ENCODE data around the gene CNNM4. TPM values are rescaled to one million over a fixed set of nuclear protein-coding genes. Genes with fewer than 3 reads are reported as not detected.
A peak's percentile ranks its signal among the peaks of the same experiment; 100 is the strongest.

Gene CNNM4
- total and polyA plus RNA-seq, 2 of the 4 experiments (the other 2 are of a cell fraction): 2.0 to 4.1 TPM

GRCh38 chr2:96838345-96839292, 77.9 kb downstream of the CNNM4 start:
- Histone ChIP-seq H2AFZ (replicated peaks; ENCODE audit: low read length, poor library complexity) (no peak overlapping the region), H4K8ac (ENCODE audit: low read depth in 2 of 2, low read length in 2 of 2) (no peak overlapping the region), H3K9me3 (ENCODE audit: control insufficient read depth, insufficient read depth, low read length) (no peaks in the 10 kb centered on the region), H3K9ac (ENCODE audit: low read depth, low read length) (no peak overlapping the region), H4K20me1 (ENCODE audit: insufficient read depth, low read length) (no peaks in the 10 kb centered on the region; the same call in 1 of the 2 replicates), H2BK5ac (ENCODE audit: low read depth, low read length, poor library complexity, severe bottlenecking) (no peak overlapping the region), H3K79me1 (ENCODE audit: low read depth in 1 of 2, low read length in 2 of 2) (no peaks in the 10 kb centered on the region), H3K9me1 (ENCODE audit: insufficient read depth, low read length) (no peaks in the 10 kb centered on the region), H3K4me2 (ENCODE audit: low read depth, low read length) (no peak overlapping the region), H2AK9ac (replicated peaks; ENCODE audit: low read depth, low read length, poor library complexity) (peak overlapping the region; percentile 78), H4K91ac (ENCODE audit: insufficient read depth, low read depth, low read length) (no peak overlapping the region), H3K56ac (ENCODE audit: extremely low read depth, insufficient read depth, low read length) (no peak overlapping the region), H3K23ac (ENCODE audit: low read depth, low read length) (no peak overlapping the region), H4K5ac (ENCODE audit: low read depth, low read length) (no peak overlapping the region), H2BK20ac (ENCODE audit: low read depth, low read length) (no peak overlapping the region), H3K4me3 (ENCODE audit: insufficient read depth, low read depth, low read length) (no peak overlapping the region), H3K27me3 (ENCODE audit: control insufficient read depth, insufficient read depth, low read length) (no peaks in the 10 kb centered on the region), H3K4me1 (ENCODE audit: control insufficient read depth, insufficient read depth, low read length) (no peaks in the 10 kb centered on the region), H2BK15ac (ENCODE audit: low read depth, low read length) (no peak overlapping the region), H2BK120ac (ENCODE audit: low read depth, low read length) (no peak overlapping the region), H3K18ac (ENCODE audit: low read depth, low read length) (no peak overlapping the region), H3K36me3 (ENCODE audit: control insufficient read depth, insufficient read depth, low read length) (peaks cover 3% of the 10 kb centered on the region; the same call in 1 of the 2 replicates), H3K4ac (ENCODE audit: low read depth, low read length) (no peak overlapping the region), H2AK5ac (ENCODE audit: low read depth, low read length) (no peak overlapping the region), H3K14ac (replicated peaks; ENCODE audit: low read depth, low read length) (no peak overlapping the region), H3K27ac (ENCODE audit: insufficient read depth, low read length) (no peak overlapping the region)
- dilution Hi-C loops (cut with HindIII; ENCODE audit: low sequenced_read_pairs, unreplicated experiment): no loop called here
- WGBS, 2 experiments (ENCODE audit: extremely low coverage in 2 of 2, insufficient read length in 1 of 2): 92% methylated on average over 11 of the region's 23 CpGs; no CpG with 5 or more reads in 1 of the 2 experiments
- no TSS peak for BruUV-seq (replicated peaks)
- intact Hi-C loops (cut with micrococcal nuclease): no loop called here
- no peak for ATAC-seq (ENCODE audit: low read depth)
- POLR2A ChIA-PET (ENCODE audit: unreplicated experiment): no interaction called here
- no peak for DNase-seq
- in situ Hi-C loops (cut with MboI; ENCODE audit: low sequenced_read_pairs): no loop called here
- CTCF ChIA-PET: interaction anchor here (1.1 kb wide), 1 partner anchor 19 kb away, joined by 3 read pairs; the partner anchor contains the start of gene ANKRD39
- TF ChIP-seq POLR2A (IDR thresholded peaks at IDR 0.05; ENCODE audit: low read depth, low read length): no peak
- no peak for TF ChIP-seq USF2 (IDR thresholded peaks at IDR 0.05; ENCODE audit: low read depth, low read length)
- no peak for TF ChIP-seq MAFK (IDR thresholded peaks at IDR 0.05; ENCODE audit: low read depth, low read length)
- no peak for TF ChIP-seq CEBPB (IDR thresholded peaks at IDR 0.05; ENCODE audit: low read depth, low read length)
- no peak for TF ChIP-seq MXI1 (IDR thresholded peaks at IDR 0.05; ENCODE audit: borderline replicate concordance, low read depth, low read length)
- TF ChIP-seq CTCF (conservative IDR thresholded peaks at IDR 0.05; ENCODE audit: low read depth, low read length): no peak
- no peak for TF ChIP-seq ELK1 (IDR thresholded peaks at IDR 0.05; ENCODE audit: borderline replicate concordance, low read depth, low read length)
- no peak for TF ChIP-seq RAD21 (IDR thresholded peaks at IDR 0.05; ENCODE audit: low read length)
- no peak for TF ChIP-seq RFX5 (IDR thresholded peaks at IDR 0.05; ENCODE audit: low read depth, low read length)
- TF ChIP-seq BHLHE40 (IDR thresholded peaks at IDR 0.05; ENCODE audit: low read depth, low read length): no peak
- no peak for TF ChIP-seq SMC3 (IDR thresholded peaks at IDR 0.05; ENCODE audit: low read depth, low read length)
- no peak for TF ChIP-seq RCOR1 (IDR thresholded peaks at IDR 0.05; ENCODE audit: insufficient replicate concordance, low read length)
- no peak for TF ChIP-seq CHD1 (IDR thresholded peaks at IDR 0.05; ENCODE audit: low read depth, low read length)
- TF ChIP-seq NFE2L2 (IDR thresholded peaks at IDR 0.05; ENCODE audit: low read depth, low read length): no peak
